LNCAP (cell line): ENCODE data around the gene CD53.

Experiments used
- CTCF ChIP-seq: fragments of 450-650 bp; IDR thresholded peaks from 2 replicates; pipeline ENCODE4 v1.5.1; 2017; ENCODE audit warnings: mild to moderate bottlenecking

Gene CD53

GRCh38 chr1:110896090-110896489, 23.1 kb downstream of the CD53 start:
- TF ChIP-seq CTCF: no peak

GRCh38 chr1:110897681-110898080, 24.7 kb downstream of the CD53 start:
- TF ChIP-seq CTCF: no peak

DNA sequence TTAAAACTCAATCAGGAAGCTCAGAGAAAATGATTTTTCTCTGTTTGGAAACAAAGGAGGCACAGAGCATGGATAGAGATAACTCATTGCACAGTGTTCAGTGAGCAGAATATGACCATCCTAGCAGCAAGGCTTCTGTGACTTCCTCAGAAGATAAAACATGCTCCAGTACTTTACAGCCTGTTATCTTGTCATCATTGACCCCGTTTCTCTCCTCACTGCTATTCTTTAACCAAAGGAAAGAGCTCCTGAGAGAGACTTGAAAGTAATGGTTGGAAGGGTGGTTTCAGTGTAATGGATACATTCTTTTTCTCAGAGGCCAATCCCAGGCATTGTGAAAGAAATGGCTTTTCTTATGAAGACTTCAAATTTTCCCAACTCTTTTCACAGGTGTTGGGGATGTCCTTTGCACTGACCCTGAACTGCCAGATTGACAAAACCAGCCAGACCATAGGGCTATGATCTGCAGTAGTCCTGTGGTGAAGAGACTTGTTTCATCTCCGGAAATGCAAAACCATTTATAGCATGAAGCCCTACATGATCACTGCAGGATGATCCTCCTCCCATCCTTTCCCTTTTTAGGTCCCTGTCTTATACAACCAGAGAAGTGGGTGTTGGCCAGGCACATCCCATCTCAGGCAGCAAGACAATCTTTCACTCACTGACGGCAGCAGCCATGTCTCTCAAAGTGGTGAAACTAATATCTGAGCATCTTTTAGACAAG, 25.9 kb downstream of the CD53 start:
- no peak for TF ChIP-seq CTCF

DNA sequence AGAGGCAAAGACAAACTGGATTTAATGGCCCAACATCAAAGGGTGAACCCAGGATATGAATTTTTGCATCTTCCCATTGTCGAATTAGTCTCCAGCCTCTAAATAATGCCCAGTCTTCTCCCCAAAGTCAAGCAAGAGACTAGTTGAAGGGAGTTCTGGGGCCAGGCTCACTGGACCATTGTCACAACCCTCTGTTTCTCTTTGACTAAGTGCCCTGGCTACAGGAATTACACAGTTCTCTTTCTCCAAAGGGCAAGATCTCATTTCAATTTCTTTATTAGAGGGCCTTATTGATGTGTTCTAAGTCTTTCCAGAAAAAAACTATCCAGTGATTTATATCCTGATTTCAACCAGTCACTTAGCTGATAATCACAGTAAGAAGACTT, 26.5 kb downstream of the CD53 start:
- no peak for TF ChIP-seq CTCF

- no peak for TF ChIP-seq CTCF
Measured at GRCh38 chr1:110902820-110903463, 30.0 kb downstream of the CD53 start.

GRCh38 chr1:110903853-110904500, 31.0 kb downstream of the CD53 start:
- no peak for TF ChIP-seq CTCF

GRCh38 chr1:110912784-110913183, 39.8 kb downstream of the CD53 start:
- TF ChIP-seq CTCF: no peak
